CD14-positive monocyte (primary cell): ENCODE results near the gene CMSS1. TPM values are rescaled to one million over a fixed set of nuclear protein-coding genes. Genes with fewer than 3 reads are reported as not detected.
"Not testable (repeated sequence)": the region's sequence is repeated elsewhere in the genome, so short reads cannot be mapped to it uniquely, and the experiment has no call there.

Source experiments
- DNase-seq, 3 donors: peaks; one replicate each; pipeline ENCODE4 v3.0.0-alpha.2; 2011 to 2022
- H2AFZ ChIP-seq: 2 replicates; pipeline ENCODE4 v1.6.0; 2012; ENCODE audit warnings: mild to moderate bottlenecking, low read depth, low read length, inconsistent platforms; ENCODE audit not compliant: insufficient read depth, poor library complexity, severe bottlenecking
- H3K27ac ChIP-seq, 2 donors: 1 replicate in 1 of 2; 2 replicates in 1 of 2; pipeline ENCODE4 v1.5.1; 2012 to 2013; ENCODE audit warnings: low read length in 2 of 2, control low read depth in 1 of 2, inconsistent platforms in 1 of 2, low read depth in 1 of 2, mild to moderate bottlenecking in 1 of 2
- H3K27me3 ChIP-seq, 2 donors: one replicate each; pipeline versions ENCODE4 v1.6.0 to v1.6.1; 2011 to 2013; ENCODE audit warnings: low read length in 2 of 2; ENCODE audit not compliant: control insufficient read depth in 2 of 2, insufficient read depth in 2 of 2
- H3K36me3 ChIP-seq, 2 donors: replicated peaks in 1 of 2; 1 replicate in 1 of 2; 2 replicates in 1 of 2; pipeline versions ENCODE4 v1.5.1 to v1.6.1; 2012 to 2013; ENCODE audit warnings: low read length in 2 of 2, control low read depth in 1 of 2, inconsistent platforms in 1 of 2, mild to moderate bottlenecking in 1 of 2; ENCODE audit not compliant: insufficient read depth in 2 of 2, control insufficient read depth in 1 of 2
- H3K4me1 ChIP-seq, 2 donors: 1 replicate in 1 of 2; 2 replicates in 1 of 2; pipeline versions ENCODE4 v1.5.1 to v1.6.1; 2012 to 2013; ENCODE audit warnings: low read length in 2 of 2, control low read depth in 1 of 2, inconsistent platforms in 1 of 2, mild to moderate bottlenecking in 1 of 2, moderate library complexity in 1 of 2; ENCODE audit not compliant: insufficient read depth in 2 of 2, control insufficient read depth in 1 of 2
- H3K4me2 ChIP-seq: replicated peaks from 2 replicates; pipeline ENCODE3; 2012; ENCODE audit warnings: low read length, moderate library complexity, mild to moderate bottlenecking; ENCODE audit not compliant: poor library complexity, severe bottlenecking; ENCODE audit errors: extremely low read depth
- H3K4me3 ChIP-seq, 3 experiments: fragments of 200-600 bp in 1 of 3; sonication (generic) in 1 of 3; replicated peaks in 1 of 3; 1 replicate in 2 of 3; 2 replicates in 1 of 3; pipeline ENCODE4 v1.5.1; 2011 to 2013; ENCODE audit warnings: low read length in 3 of 3, mild to moderate bottlenecking in 3 of 3, control low read depth in 2 of 3, low read depth in 2 of 3, inconsistent platforms in 1 of 3, moderate library complexity in 1 of 3
- H3K79me2 ChIP-seq: 2 replicates; pipeline ENCODE4 v1.6.0; 2012; ENCODE audit warnings: mild to moderate bottlenecking, control low read depth, inconsistent platforms, low read length, moderate library complexity; ENCODE audit not compliant: insufficient read depth
- H3K9ac ChIP-seq: 2 replicates; pipeline ENCODE4 v1.6.0; 2017; ENCODE audit warnings: low read length, mild to moderate bottlenecking; ENCODE audit not compliant: insufficient read depth, poor library complexity, severe bottlenecking
- H3K9me3 ChIP-seq, 2 donors: replicated peaks in 1 of 2; 1 replicate in 1 of 2; 2 replicates in 1 of 2; pipeline versions ENCODE4 v1.5.1 to v1.6.1; 2012 to 2013; ENCODE audit warnings: low read length in 2 of 2, control low read depth in 1 of 2; ENCODE audit not compliant: control insufficient read depth in 1 of 2, insufficient read depth in 1 of 2
- H4K20me1 ChIP-seq: 2 replicates; pipeline ENCODE4 v1.6.0; 2012; ENCODE audit warnings: mild to moderate bottlenecking, low read length, control low read depth, moderate library complexity; ENCODE audit not compliant: insufficient read depth
- H3K27ac Mint-ChIP-seq, 7 donors: one replicate each; pipeline ENCODE4 v1.8.0; 2020; ENCODE audit warnings: mild to moderate bottlenecking in 7 of 7, mixed read lengths in 7 of 7, moderate library complexity in 6 of 7, inconsistent platforms in 2 of 7
- H3K27me3 Mint-ChIP-seq, 3 donors: one replicate each; pipeline ENCODE4 v1.8.0; 2021 to 2022; ENCODE audit warnings: low read depth in 3 of 3, mild to moderate bottlenecking in 3 of 3, mixed read lengths in 3 of 3, moderate library complexity in 3 of 3, inconsistent platforms in 1 of 3
- H3K36me3 Mint-ChIP-seq, 2 donors: one replicate each; pipeline ENCODE4 v1.8.0; 2020; ENCODE audit warnings: mixed read lengths in 2 of 2, inconsistent platforms in 1 of 2, mild to moderate bottlenecking in 1 of 2
- H3K4me1 Mint-ChIP-seq: one replicate; pipeline ENCODE4 v1.8.0; 2020; ENCODE audit warnings: mild to moderate bottlenecking, mixed read lengths
- H3K4me3 Mint-ChIP-seq, 2 donors: one replicate each; pipeline ENCODE4 v1.8.0; 2020; ENCODE audit warnings: mild to moderate bottlenecking in 2 of 2, mixed read lengths in 2 of 2, moderate library complexity in 1 of 2
- H3K9me3 Mint-ChIP-seq, 7 donors: one replicate each; pipeline ENCODE4 v1.8.0; 2020 to 2022; ENCODE audit warnings: mixed read lengths in 7 of 7, mild to moderate bottlenecking in 6 of 7, moderate library complexity in 6 of 7, inconsistent platforms in 2 of 7
- CTCF ChIP-seq: fragments of 200-600 bp; IDR thresholded peaks from one replicate; pipeline ENCODE4 v1.8.0; 2022; ENCODE audit warnings: antibody characterized with exemption, mild to moderate bottlenecking
- WGBS: methylation state at CpG from one replicate; pipeline ENCODE4 v1.1.5; 2013; ENCODE audit warnings: missing lambda C conversion rate; ENCODE audit not compliant: insufficient coverage; 5-methylcytosine and 5-hydroxymethylcytosine counted together
- intact Hi-C, 2 donors: fragments of 100-400 bp; cut with micrococcal nuclease; formaldehyde crosslinking; loops; one replicate each; pipeline versions ENCODE4 v1.15.0 to v1.15.1; 2023
- polyA plus RNA-seq, 3 donors: library from polyadenylated mRNA; depleted of rRNA in 1 of 3; unstranded in 2 of 3; stranded (reverse) in 1 of 3; fragments of 300-500 nt in 2 of 3; fragments of >200 nt in 1 of 3; fragmentation: Illumina TruSeq in 2 of 3; gene quantifications; 1 replicate in 2 of 3; 2 replicates in 1 of 3; pipeline ENCODE4 v1.2.3, GENCODE V29; 2012 to 2021

Gene CMSS1
- polyA plus RNA-seq, 3 donors, result 1.1 to 3.6 (median 2.2) TPM

GRCh38 chr3:99838755-99839154, 21.1 kb downstream of the CMSS1 start:
- no peak overlapping the region for H2AFZ ChIP-seq
- no peak overlapping the region for H3K9ac ChIP-seq
- no peak for TF ChIP-seq CTCF
- no peaks in the 10 kb centered on the region for H3K4me1 Mint-ChIP-seq
- H3K27me3 ChIP-seq, result no peaks in the 10 kb centered on the region
- H3K4me3 ChIP-seq, result no peak overlapping the region
- intact Hi-C loops, result loop anchor here (10.0 kb wide), 2 partner anchors 416 to 426 kb away; partner anchors contain the start of gene TBC1D23 (in 1 of the 2)
- no peaks in the 10 kb centered on the region for H3K36me3 Mint-ChIP-seq
- no peak overlapping the region for H3K27ac Mint-ChIP-seq
- H3K27ac ChIP-seq, result no peak overlapping the region
- H3K4me1 ChIP-seq, result no peaks in the 10 kb centered on the region
- no peaks in the 10 kb centered on the region for H4K20me1 ChIP-seq
- no peaks in the 10 kb centered on the region for H3K9me3 Mint-ChIP-seq
- H3K9me3 ChIP-seq, result no peaks in the 10 kb centered on the region
- H3K79me2 ChIP-seq, result no peaks in the 10 kb centered on the region
- no peak overlapping the region for H3K4me3 Mint-ChIP-seq
- H3K36me3 ChIP-seq, result no peaks in the 10 kb centered on the region
- H3K27me3 Mint-ChIP-seq, result no peaks in the 10 kb centered on the region
- DNase-seq, result no peak
- H3K4me2 ChIP-seq, result no peak overlapping the region

DNA sequence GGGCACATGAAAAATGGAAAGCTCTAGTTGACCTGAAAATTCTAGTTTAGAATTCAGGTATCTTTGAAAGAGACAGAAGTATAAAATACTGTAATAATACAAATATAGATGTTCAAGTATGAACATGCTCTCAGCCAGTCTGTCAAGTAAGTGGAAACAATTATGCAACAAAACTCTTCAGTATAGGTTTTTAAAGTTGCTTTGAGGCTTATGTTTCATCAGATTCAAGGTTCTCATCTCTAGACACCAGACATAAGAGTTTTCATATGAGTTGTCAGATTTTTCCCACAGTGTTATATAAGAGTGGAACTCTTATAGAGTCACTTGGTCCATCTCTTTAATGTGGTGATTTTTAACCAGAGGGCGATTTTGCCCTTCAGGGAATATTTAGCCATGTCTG, 22.0 kb downstream of the CMSS1 start:
- H3K4me1 Mint-ChIP-seq, result no peaks in the 10 kb centered on the region
- H3K4me3 ChIP-seq, result no peak overlapping the region
- DNase-seq, result no peak
- H3K4me1 ChIP-seq, result no peaks in the 10 kb centered on the region
- no peak overlapping the region for H2AFZ ChIP-seq
- H3K79me2 ChIP-seq, result no peaks in the 10 kb centered on the region
- no peak for TF ChIP-seq CTCF
- H3K4me3 Mint-ChIP-seq, result no peak overlapping the region
- no peak overlapping the region for H3K27ac Mint-ChIP-seq
- WGBS, result no CpG with 5 or more reads among the region's 1 CpG
- peaks cover 0 to 1% (median 0%) of the 10 kb centered on the region in 3 donors for H3K27me3 Mint-ChIP-seq
- no peaks in the 10 kb centered on the region for H3K36me3 ChIP-seq
- H4K20me1 ChIP-seq, result no peaks in the 10 kb centered on the region
- no peaks in the 10 kb centered on the region for H3K9me3 ChIP-seq
- no peak overlapping the region for H3K27ac ChIP-seq
- no peaks in the 10 kb centered on the region for H3K27me3 ChIP-seq
- no peak overlapping the region for H3K9ac ChIP-seq
- no peaks in the 10 kb centered on the region for H3K9me3 Mint-ChIP-seq
- H3K36me3 Mint-ChIP-seq, result no peaks in the 10 kb centered on the region
- intact Hi-C loops, result loop anchor here (10.0 kb wide), 3 partner anchors 235 to 425 kb away; partner anchors contain the start of gene TBC1D23 (in 1 of the 2)
- H3K4me2 ChIP-seq, result no peak overlapping the region

- H3K36me3 Mint-ChIP-seq, H3K27me3 Mint-ChIP-seq, H4K20me1 ChIP-seq, H2AFZ ChIP-seq, H3K9ac ChIP-seq, H3K4me3 Mint-ChIP-seq, H3K4me2 ChIP-seq, DNase-seq, H3K27ac ChIP-seq, H3K9me3 ChIP-seq, H3K9me3 Mint-ChIP-seq, H3K27ac Mint-ChIP-seq, H3K4me3 ChIP-seq, H3K79me2 ChIP-seq, H3K27me3 ChIP-seq, H3K36me3 ChIP-seq: not testable (repeated sequence)
- WGBS, result no CpG with 5 or more reads among the region's 4 CpGs
- H3K4me1 Mint-ChIP-seq, result peaks cover 12% of the 10 kb centered on the region
- intact Hi-C loops, result loop anchor here in 1 of 2 donors (10.0 kb wide), 1 partner anchor 233 kb away; no protein-coding TSS in a partner anchor
- peaks cover 9 to 10% of the 10 kb centered on the region in 2 donors for H3K4me1 ChIP-seq
These were observed 24.3 kb downstream of the CMSS1 start for GRCh38 chr3:99841949-99842348.
